ENCODE measurements around the gene RAD51B. TPM values are rescaled to one million over a fixed set of nuclear protein-coding genes. Genes with fewer than 3 reads are reported as not detected.

RAD51B gene
- total RNA-seq, 1 donor from 2014 or later, result 16.7 TPM

DNA sequence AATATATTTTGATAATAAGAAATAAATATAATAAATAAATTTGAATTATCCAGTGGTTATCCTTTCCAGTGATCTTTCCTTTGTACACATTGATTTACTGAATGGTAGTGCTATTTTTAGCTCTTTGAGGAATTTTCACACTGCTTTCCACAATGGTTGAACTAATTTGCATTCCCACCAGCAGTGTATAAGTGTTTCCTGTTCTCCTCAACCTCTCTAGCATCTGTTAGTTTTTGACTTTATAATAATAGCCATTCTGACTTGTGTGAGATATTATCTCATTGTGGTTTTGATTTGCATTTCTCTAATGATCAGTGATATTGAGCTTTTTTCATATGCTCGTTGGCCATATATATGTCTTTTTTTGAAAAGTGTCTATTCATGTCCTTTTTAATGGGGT is 333.7 kb downstream of the RAD51B start:
- H3K4me1 Mint-ChIP-seq, result peaks cover 27% of the 10 kb centered on the region
- no peak overlapping the region for H3K4me3 Mint-ChIP-seq
- H3K27me3 Mint-ChIP-seq (ENCODE audit: low read depth), result no peaks in the 10 kb centered on the region
- H3K27ac Mint-ChIP-seq (ENCODE audit: unreplicated experiment), result no peak overlapping the region
- peaks cover 35% of the 10 kb centered on the region for H3K9me3 Mint-ChIP-seq
- peaks cover 32% of the 10 kb centered on the region for H3K36me3 Mint-ChIP-seq (ENCODE audit: low read depth)
- DNase-seq (ENCODE audit: low read depth, low spot score), result no peak
- TF ChIP-seq CTCF (conservative IDR thresholded peaks at IDR 0.05), result no peak

DNA sequence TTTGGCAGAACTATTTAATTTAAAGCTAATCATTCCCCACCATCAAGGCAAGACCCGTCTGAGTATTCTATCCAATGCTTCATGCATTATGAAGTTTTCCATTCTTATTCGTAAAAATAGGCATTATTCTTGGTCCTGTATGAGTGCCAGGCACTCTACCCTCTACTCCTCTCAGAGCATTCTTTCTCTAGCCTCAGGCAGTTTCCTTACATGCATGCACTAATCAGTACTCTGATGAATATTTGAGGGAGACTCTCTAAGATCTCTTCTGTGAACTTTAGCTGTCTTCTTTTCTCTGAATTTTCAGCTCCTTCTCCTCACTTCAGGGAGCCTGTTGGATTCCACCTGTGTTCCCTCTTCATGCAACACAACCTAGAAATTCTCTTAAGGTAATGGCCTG is 334.7 kb downstream of the RAD51B start:
- DNase-seq (ENCODE audit: low read depth, low spot score), result no peak
- no peak overlapping the region for H3K4me3 Mint-ChIP-seq
- H3K4me1 Mint-ChIP-seq, result peaks cover 27% of the 10 kb centered on the region
- H3K27ac Mint-ChIP-seq (ENCODE audit: unreplicated experiment), result no peak overlapping the region
- TF ChIP-seq CTCF (conservative IDR thresholded peaks at IDR 0.05), result no peak
- H3K27me3 Mint-ChIP-seq (ENCODE audit: low read depth), result no peaks in the 10 kb centered on the region
- peaks cover 26% of the 10 kb centered on the region for H3K9me3 Mint-ChIP-seq
- H3K36me3 Mint-ChIP-seq (ENCODE audit: low read depth), result peaks cover 26% of the 10 kb centered on the region

GRCh38 chr14:68157971-68158371 is 338.4 kb downstream of the RAD51B start:
- Mint-ChIP-seq H3K36me3 (ENCODE audit: low read depth) (peaks cover 12% of the 10 kb centered on the region), H3K27ac (ENCODE audit: unreplicated experiment) (no peak overlapping the region), H3K9me3 (peaks cover 11% of the 10 kb centered on the region), H3K4me1 (peaks cover 34% of the 10 kb centered on the region), H3K27me3 (ENCODE audit: low read depth) (no peaks in the 10 kb centered on the region), H3K4me3 (no peak overlapping the region)
- TF ChIP-seq CTCF (conservative IDR thresholded peaks at IDR 0.05), result no peak
- DNase-seq (ENCODE audit: low read depth, low spot score), result no peak

GRCh38 chr14:68158640-68159039 is 339.1 kb downstream of the RAD51B start:
- Mint-ChIP-seq H3K27me3 (ENCODE audit: low read depth) (no peaks in the 10 kb centered on the region), H3K36me3 (ENCODE audit: low read depth) (peaks cover 8% of the 10 kb centered on the region), H3K4me1 (peaks cover 30% of the 10 kb centered on the region), H3K9me3 (peaks cover 7% of the 10 kb centered on the region), H3K4me3 (no peak overlapping the region), H3K27ac (ENCODE audit: unreplicated experiment) (no peak overlapping the region)
- no peak for TF ChIP-seq CTCF (conservative IDR thresholded peaks at IDR 0.05)
- DNase-seq (ENCODE audit: low read depth, low spot score), result no peak

DNA sequence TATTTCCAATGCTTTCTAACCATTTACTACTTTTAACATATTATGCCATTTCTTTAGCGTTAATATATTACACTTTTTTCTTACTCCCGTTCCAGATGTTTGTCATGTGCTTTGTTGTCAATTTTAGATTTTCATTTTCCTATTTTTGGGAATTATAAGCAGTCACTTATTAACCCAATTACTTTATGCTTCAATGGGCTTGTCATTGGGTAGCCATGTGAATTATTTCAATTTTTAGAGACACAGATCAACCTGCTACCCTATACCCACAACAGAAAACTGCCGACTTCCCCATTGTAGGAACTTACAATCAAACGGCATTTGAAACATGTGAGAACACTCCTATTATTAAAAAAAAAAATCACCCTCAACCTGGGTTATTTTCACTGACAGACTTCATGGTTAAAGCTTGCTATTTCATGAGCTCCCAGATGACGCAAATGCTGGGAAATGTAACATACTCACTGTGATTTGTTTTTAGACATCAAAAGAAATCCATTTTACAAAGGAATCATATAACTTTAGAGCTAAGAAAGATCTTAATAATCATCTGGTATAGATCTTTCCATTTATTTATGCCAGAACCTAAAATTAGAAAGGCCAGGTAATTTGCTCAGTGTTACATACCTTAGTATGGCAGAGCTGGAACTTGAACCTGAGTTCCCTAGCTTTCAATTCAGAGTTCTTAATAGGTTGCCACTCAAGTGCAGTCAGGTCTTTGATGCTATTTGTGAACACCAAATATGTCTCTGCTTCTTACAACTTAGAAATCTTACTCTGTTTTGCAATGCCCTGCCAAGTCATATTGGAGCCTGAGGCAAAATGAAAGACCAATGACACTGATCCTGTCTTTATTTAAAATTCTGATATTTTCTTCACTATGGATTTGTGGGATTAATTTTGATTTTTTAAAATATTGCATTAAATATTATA is 340.4 kb downstream of the RAD51B start:
- no peaks in the 10 kb centered on the region for H3K27me3 Mint-ChIP-seq (ENCODE audit: low read depth)
- peaks cover 23% of the 10 kb centered on the region for H3K4me1 Mint-ChIP-seq
- DNase-seq (ENCODE audit: low read depth, low spot score), result no peak
- no peak overlapping the region for H3K4me3 Mint-ChIP-seq
- no peak for TF ChIP-seq CTCF (conservative IDR thresholded peaks at IDR 0.05)
- no peaks in the 10 kb centered on the region for H3K9me3 Mint-ChIP-seq
- peaks cover 2% of the 10 kb centered on the region for H3K36me3 Mint-ChIP-seq (ENCODE audit: low read depth)
- H3K27ac Mint-ChIP-seq (ENCODE audit: unreplicated experiment), result no peak overlapping the region
